GM19193 (cell line): ENCODE data around the gene GFOD1.

Source experiments
- POLR2A ChIP-seq: IDR thresholded peaks from 4 replicates; pipeline ENCODE4 v1.6.1; 2011; ENCODE audit not compliant: insufficient read depth, insufficient read length; ENCODE audit errors: extremely low read depth

Gene GFOD1

DNA sequence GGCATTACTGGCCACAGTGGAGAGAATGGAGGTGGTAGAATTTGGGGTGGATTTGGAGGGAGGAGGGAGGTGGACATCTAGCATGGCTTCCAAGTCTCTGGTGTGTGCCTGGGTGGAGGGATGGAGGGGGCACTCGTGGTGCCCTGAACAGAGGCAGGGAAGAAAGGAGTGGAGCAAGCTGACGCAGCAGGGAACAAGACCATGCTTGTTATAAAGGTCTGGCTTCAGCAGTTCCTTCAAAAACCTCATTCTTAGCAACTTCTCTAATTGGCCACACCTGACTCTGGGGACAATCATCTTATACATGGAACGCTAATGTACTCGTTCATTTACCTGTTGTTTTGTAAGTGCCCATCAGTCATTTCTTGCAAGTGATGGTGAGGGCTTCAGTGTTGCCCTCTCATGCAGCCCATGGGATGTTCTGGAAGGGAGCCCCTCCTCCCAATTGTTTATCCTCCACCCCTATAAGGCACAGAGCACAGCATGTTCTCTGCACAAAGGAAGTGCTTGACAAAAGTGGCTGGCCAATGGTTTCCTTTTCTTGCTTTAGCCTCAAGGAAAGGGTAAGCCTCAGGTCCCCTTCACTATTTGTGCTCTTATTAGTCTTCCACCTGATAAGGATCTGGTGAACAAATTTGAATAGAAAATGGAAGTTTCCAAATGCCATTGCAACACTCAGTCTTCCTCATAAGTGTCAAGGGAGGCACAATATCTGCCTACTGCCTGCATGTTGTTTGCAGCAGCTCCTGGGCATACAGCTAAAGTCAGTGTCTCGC is 39.3 kb downstream of the GFOD1 start:
- no peak for TF ChIP-seq POLR2A

DNA sequence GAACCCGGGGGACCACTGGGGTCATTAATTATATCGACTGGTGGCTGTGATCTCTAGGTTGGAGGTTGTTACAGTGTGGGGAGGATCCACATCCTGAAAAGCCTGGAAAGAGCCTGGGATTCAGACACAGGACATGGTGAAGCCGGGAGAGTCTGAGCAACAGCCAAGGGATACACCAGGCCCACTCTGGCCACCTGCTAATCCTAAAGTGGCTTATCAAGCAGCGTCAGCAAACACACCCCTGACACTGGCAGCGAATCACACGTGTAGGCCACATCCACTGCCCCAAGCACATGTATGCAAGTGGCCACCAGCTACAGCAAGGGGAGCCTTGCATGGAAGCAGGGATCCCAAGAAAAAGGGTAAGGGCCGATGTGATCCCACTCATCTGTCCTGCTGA is 41.0 kb downstream of the GFOD1 start:
- TF ChIP-seq POLR2A = no peak

DNA sequence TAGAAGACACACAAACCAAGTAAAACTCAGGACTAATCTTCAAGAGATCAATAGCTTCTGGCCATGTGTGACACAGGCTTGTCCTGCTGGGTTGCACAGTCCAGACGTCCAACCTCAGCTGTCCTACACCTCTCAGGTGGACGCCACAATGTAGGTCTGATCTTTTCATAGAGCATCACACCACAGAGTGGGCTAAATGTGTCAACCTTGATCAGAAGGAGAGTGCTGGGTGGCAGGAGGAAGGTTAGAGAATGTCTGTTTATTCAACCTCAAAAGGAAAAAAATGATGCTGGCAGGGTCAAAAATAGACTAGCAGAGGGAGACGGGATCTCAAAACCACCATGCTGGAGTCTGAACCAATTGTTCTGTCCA is 41.7 kb downstream of the GFOD1 start:
- no peak for TF ChIP-seq POLR2A

DNA sequence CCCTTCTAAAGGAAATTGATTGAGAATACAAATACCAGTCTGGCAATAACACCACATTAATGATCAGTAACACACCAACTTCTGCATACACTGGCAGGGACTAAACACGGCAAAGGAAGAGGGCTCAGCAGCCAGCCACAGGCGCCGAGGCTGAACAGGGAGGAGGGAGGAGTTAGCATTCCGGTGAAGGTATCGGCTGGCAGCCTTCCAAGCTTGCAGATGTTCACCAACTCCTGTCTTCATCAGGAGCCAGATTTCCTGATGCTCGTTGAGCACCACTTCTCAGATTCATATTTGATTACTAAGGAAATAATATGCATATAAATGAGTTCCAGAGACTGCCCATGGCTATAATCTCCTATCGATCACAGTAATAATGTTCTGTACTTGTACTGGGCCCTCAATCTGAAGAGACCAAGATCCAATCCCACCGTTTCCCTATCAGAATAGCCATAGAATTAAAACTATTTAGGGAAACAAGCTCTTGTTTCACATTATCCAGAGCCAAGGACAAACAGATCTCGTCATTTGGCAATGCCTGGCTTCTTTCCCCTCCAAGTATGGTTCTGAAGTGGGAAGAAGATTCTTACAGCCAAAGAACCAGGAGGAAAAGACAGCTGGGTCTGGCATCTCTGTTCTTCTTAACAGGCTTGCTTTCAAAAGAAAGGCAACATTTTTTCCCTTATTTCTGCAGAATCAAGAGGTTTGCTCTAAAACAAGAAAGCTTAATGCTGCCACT is 42.2 kb downstream of the GFOD1 start:
- no peak for TF ChIP-seq POLR2A

DNA sequence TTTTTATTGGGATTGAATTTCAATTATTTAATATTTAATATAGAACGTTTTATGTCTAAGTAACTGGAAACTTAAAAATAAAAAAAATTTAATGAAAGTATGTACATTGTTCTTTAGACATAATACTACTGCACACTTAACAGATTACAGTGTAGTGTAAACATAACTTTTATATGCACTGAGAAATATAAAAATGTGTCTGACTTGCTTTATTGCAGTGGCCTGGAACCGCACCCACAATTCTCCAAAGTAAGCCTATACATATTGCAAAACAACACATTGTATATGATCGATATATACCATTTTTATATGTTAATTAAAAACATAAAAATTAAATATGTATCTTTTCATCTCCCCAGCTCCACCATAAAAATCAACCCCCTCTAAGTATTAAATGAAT is 42.8 kb downstream of the GFOD1 start:
- TF ChIP-seq POLR2A = no peak

GRCh38 chr6:13441778-13442177 is 45.6 kb downstream of the GFOD1 start:
- TF ChIP-seq POLR2A = no peak

DNA sequence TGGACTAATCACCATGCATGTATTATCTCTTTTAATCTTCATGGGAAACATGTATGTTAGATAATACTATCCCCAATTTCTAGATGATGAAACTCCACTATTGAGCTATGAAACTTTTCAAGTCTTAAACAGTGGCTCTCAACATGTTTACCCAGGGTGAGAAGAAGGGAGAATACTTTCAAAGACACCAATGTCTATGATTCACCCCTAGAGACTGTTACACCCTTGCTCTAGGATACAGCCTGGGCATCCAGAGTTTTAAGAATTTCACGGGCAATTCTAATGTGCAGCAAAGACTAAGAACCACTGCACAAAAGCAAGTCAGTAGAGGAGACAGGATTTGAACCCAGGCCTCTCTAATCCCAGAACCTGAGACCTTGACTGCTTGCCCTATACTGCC is 47.8 kb downstream of the GFOD1 start:
- no peak for TF ChIP-seq POLR2A

GRCh38 chr6:13438126-13438525 is 49.3 kb downstream of the GFOD1 start:
- no peak for TF ChIP-seq POLR2A

- no peak for TF ChIP-seq POLR2A
These were observed 50.0 kb downstream of the GFOD1 start for GRCh38 chr6:13437218-13437996.

DNA sequence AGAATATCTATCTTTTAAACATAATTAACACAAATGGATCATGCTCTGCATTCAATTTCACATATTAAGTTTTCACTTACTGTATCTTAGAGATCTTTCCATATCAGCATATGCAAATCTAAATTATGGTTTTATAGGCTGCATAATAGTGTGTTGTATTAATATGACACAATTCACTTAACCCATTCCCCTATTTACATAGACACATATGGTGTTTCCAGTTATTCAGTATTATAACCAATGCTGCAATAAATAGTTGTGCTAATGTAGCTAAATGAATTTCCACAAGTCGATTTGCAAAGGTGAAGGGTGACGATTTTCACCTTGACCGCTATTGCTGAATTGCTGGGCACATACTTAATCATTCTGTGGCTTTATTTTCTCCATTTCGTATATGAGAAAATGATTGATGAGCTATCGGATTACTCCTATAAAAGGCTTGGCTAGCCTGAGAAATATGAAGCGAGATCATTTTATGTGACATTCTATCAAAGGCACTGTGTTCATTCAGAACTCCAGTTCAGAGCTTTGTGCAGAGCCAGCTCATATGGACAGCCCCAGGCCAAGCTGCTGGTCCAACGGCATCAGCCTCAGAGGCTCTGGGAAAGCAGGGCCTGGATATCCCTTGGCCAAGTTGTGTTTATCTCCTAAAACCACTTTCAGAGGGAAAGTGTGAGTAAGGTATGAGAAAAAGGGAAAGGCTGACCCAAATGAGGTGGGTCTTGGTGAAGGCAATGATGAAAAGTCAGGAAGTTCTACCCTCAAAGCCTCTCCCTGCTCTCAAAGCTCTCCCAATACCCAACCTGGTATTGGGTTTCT is 50.8 kb downstream of the GFOD1 start:
- no peak for TF ChIP-seq POLR2A

GRCh38 chr6:13435477-13436246 is 51.7 kb downstream of the GFOD1 start:
- TF ChIP-seq POLR2A = no peak

- TF ChIP-seq POLR2A = no peak
These were observed 52.6 kb downstream of the GFOD1 start for GRCh38 chr6:13434777-13435176.

DNA sequence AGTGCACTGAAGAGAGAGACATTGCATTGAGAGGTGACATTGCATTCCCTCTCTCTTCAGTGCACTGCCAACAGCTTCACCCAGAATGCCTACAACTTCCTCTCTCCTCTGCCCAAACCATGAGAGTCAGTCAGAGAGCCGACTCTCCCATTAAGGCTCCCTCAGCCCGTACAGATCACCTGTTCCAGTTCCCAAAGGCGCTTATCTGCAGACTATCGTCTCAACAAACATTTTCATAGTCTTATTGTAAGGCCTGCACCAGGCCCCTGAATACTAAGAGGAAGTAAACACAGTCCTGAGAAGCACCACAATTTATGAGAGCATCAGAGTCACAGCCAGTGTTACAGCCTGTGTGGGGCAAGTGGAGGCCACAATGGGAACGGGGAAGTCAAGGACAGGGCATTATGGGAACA is 53.7 kb downstream of the GFOD1 start:
- TF ChIP-seq POLR2A = no peak
